SK-N-SH (cell line): ENCODE results near the gene PPP2R5D. TPM values are rescaled to one million over a fixed set of nuclear protein-coding genes. Genes with fewer than 3 reads are reported as not detected.

Source experiments
- CTCF ChIA-PET: fragments of 300-600, 350-600 bp; formaldehyde crosslinking; extraction: SDS; loops from one replicate; lab custom pipeline; 2021; lab: Yijun Ruan, JAX
- POLR2A ChIA-PET: fragments of 350-600 bp; sonication (Branson Sonifier 250); formaldehyde crosslinking; extraction: SDS; loops from one replicate; lab custom pipeline; 2020; ENCODE audit warnings: antibody characterized with exemption, inconsistent platforms; lab: Yijun Ruan, JAX
- DNase-seq: peaks from one replicate; pipeline ENCODE4 v3.0.0; 2012
- H2AFZ ChIP-seq: fragments of 200-600 bp; sonication (generic); 2 replicates; pipeline ENCODE4 v1.8.1; 2016; ENCODE audit warnings: antibody characterized with exemption, mild to moderate bottlenecking, low read depth
- H3F3A ChIP-seq: fragments of 200-600 bp; sonication (generic); replicated peaks from 2 replicates; pipeline ENCODE3; 2016; ENCODE audit warnings: antibody characterized with exemption, mild to moderate bottlenecking; ENCODE audit not compliant: insufficient read depth
- H3K27ac ChIP-seq, 2 experiments: fragments of 200-500 bp in 1 of 2; fragments of 200-600 bp in 1 of 2; sonication (Bioruptor generic) in 1 of 2; sonication (generic), shearing (Covaris generic) in 1 of 2; 2 replicates each; pipeline versions ENCODE4 v1.5.1 to v1.6.1; 2014 to 2016; ENCODE audit warnings: low read depth in 2 of 2, inconsistent platforms in 1 of 2, low read length in 1 of 2, mild to moderate bottlenecking in 1 of 2, mixed read lengths in 1 of 2
- H3K27me3 ChIP-seq: fragments of 200-600 bp; sonication (generic), shearing (Covaris generic); 2 replicates; pipeline ENCODE4 v1.6.1; 2016; ENCODE audit warnings: mixed run types; ENCODE audit not compliant: insufficient read depth
- H3K36me3 ChIP-seq, 2 experiments: fragments of 200-500 bp in 1 of 2; fragments of 200-600 bp in 1 of 2; sonication (Bioruptor generic) in 1 of 2; sonication (generic) in 1 of 2; replicated peaks in 1 of 2; 2 replicates each; pipeline versions ENCODE3 to v1.5.1; 2014 to 2016; ENCODE audit warnings: low read length in 1 of 2, mild to moderate bottlenecking in 1 of 2; ENCODE audit not compliant: insufficient read depth in 2 of 2, control insufficient read depth in 1 of 2
- H3K4me1 ChIP-seq, 2 experiments: fragments of 200-500 bp in 1 of 2; fragments of 200-600 bp in 1 of 2; sonication (Bioruptor generic) in 1 of 2; sonication (generic), shearing (Covaris generic) in 1 of 2; 2 replicates each; pipeline versions ENCODE4 v1.5.1 to v1.6.1; 2014 to 2016; ENCODE audit warnings: low read depth in 1 of 2, low read length in 1 of 2, mixed run types in 1 of 2; ENCODE audit not compliant: insufficient read depth in 2 of 2, control insufficient read depth in 1 of 2
- H3K4me2 ChIP-seq: fragments of 200-600 bp; sonication (generic), shearing (Covaris generic); 2 replicates; pipeline ENCODE4 v1.6.1; 2017; ENCODE audit warnings: mixed run types
- H3K4me3 ChIP-seq, 2 experiments: fragments of 200-500 bp in 1 of 2; fragments of 200-600 bp in 1 of 2; sonication (Bioruptor generic) in 1 of 2; sonication (generic), shearing (Covaris generic) in 1 of 2; 2 replicates each; pipeline versions ENCODE4 v1.5.1 to v1.8.1; 2014 to 2016; ENCODE audit warnings: low read depth in 2 of 2, inconsistent platforms in 1 of 2, low read length in 1 of 2, mild to moderate bottlenecking in 1 of 2, mixed read lengths in 1 of 2, moderate library complexity in 1 of 2
- H3K79me2 ChIP-seq: fragments of 200-600 bp; sonication (generic); 2 replicates; pipeline ENCODE4 v1.8.1; 2017; ENCODE audit warnings: mild to moderate bottlenecking; ENCODE audit not compliant: insufficient read depth
- H3K9ac ChIP-seq: fragments of 200-600 bp; sonication (generic); 2 replicates; pipeline ENCODE4 v1.6.1; 2017; ENCODE audit warnings: mixed run types
- H3K9me2 ChIP-seq: fragments of 200-600 bp; sonication (generic); 2 replicates; pipeline ENCODE4 v1.6.1; 2017; ENCODE audit warnings: mixed run types
- H3K9me3 ChIP-seq: fragments of 200-600 bp; sonication (generic); 2 replicates; pipeline ENCODE4 v1.6.1; 2017; ENCODE audit warnings: mixed run types, mild to moderate bottlenecking, moderate library complexity
- H4K20me1 ChIP-seq: fragments of 200-600 bp; sonication (generic); 2 replicates; pipeline ENCODE4 v1.6.1; 2017; ENCODE audit warnings: mild to moderate bottlenecking, mixed run types; ENCODE audit not compliant: insufficient read depth
- CHD2 ChIP-seq: fragments of 150-350 bp; IDR thresholded peaks from 2 replicates; pipeline ENCODE4 v1.6.1; 2018; ENCODE audit warnings: low read length; ENCODE audit not compliant: partially characterized antibody
- CTCF ChIP-seq: fragments of 200-600 bp; sonication (generic); IDR thresholded peaks from 2 replicates; pipeline ENCODE4 v1.6.1; 2017; ENCODE audit warnings: antibody characterized with exemption, mild to moderate bottlenecking, moderate library complexity
- FOSL2 ChIP-seq: IDR thresholded peaks from 2 replicates; pipeline ENCODE4 v1.4.0; 2012; ENCODE audit warnings: low read depth, mild to moderate bottlenecking, moderate library complexity, borderline replicate concordance
- JUND ChIP-seq: IDR thresholded peaks from 2 replicates; pipeline ENCODE4 v1.4.0; 2012
- NRF1 ChIP-seq: IDR thresholded peaks from 2 replicates; pipeline ENCODE4 v1.6.1; 2012; ENCODE audit warnings: low read depth, mild to moderate bottlenecking, low read length
- PBX3 ChIP-seq: IDR thresholded peaks from 2 replicates; pipeline ENCODE4; 2012
- RAD21 ChIP-seq: IDR thresholded peaks from 2 replicates; pipeline ENCODE4 v1.6.1; 2012; ENCODE audit warnings: mild to moderate bottlenecking, low read length
- RCOR1 ChIP-seq: fragments of 150-350 bp; IDR thresholded peaks from 2 replicates; pipeline ENCODE4 v1.6.1; 2017; ENCODE audit warnings: antibody characterized with exemption, low read length
- RFX5 ChIP-seq: IDR thresholded peaks from 2 replicates; pipeline ENCODE4 v1.6.1; 2012; ENCODE audit warnings: mild to moderate bottlenecking, improper control_type of control experiment, low read length
- RXRA ChIP-seq: IDR thresholded peaks from 2 replicates; pipeline ENCODE4 v1.4.0; 2012; ENCODE audit warnings: low read depth, mild to moderate bottlenecking, borderline replicate concordance
- SIN3A ChIP-seq: IDR thresholded peaks from 2 replicates; pipeline ENCODE4 v1.6.1; 2012; ENCODE audit warnings: low read depth, mild to moderate bottlenecking, low read length, moderate library complexity, borderline replicate concordance
- TAF1 ChIP-seq: IDR thresholded peaks from 2 replicates; pipeline ENCODE4 v1.6.1; 2012; ENCODE audit warnings: low read depth, mild to moderate bottlenecking, low read length, moderate library complexity, borderline replicate concordance
- TCF12 ChIP-seq: IDR thresholded peaks from 2 replicates; pipeline ENCODE4 v1.4.0; 2012
- USF1 ChIP-seq: IDR thresholded peaks from 2 replicates; pipeline ENCODE4 v1.4.0; 2012; ENCODE audit warnings: low read depth, borderline replicate concordance
- USF2 ChIP-seq: fragments of 150-350 bp; IDR thresholded peaks from 2 replicates; pipeline ENCODE4 v1.6.1; 2017; ENCODE audit warnings: antibody characterized with exemption, low read length, low read depth, borderline replicate concordance
- ZBTB33 ChIP-seq: IDR thresholded peaks from 2 replicates; pipeline ENCODE4 v1.4.0; 2012; ENCODE audit warnings: low read depth, borderline replicate concordance
- WGBS: methylation state at CpG from one replicate; pipeline ENCODE4 v1.1.6; 2017; ENCODE audit warnings: low lambda C conversion rate; 5-methylcytosine and 5-hydroxymethylcytosine counted together
- polyA plus RNA-seq, 3 experiments: library from polyadenylated mRNA; depleted of rRNA; stranded (reverse); fragments of >200 nt; gene quantifications; 2 replicates each; pipeline ENCODE4 v1.2.3, GENCODE V29; 2012

PPP2R5D gene
- polyA plus RNA-seq, 1 of the 3 experiments (the other 2 are of a cell fraction) = 37.6 TPM

GRCh38 chr6:42987533-42988451 is 3.4 kb downstream of the PPP2R5D start:
- Histone ChIP-seq H3K79me2 (peaks cover 50% of the 10 kb centered on the region), H3K27me3 (no peaks in the 10 kb centered on the region), H3K36me3 (peaks cover 19 to 24% of the 10 kb centered on the region in 2 experiments), H3K4me2 (no peak overlapping the region), H4K20me1 (no peaks in the 10 kb centered on the region), H3K4me1 (peaks cover 17 to 20% of the 10 kb centered on the region in 2 experiments; a peak in 3 of 4 replicates), H3K4me3 (no peak overlapping the region), H3K9ac (no peak overlapping the region), H3K27ac (no peak overlapping the region), H3K9me3 (no peaks in the 10 kb centered on the region), H2AFZ (no peak overlapping the region), H3K9me2 (no peaks in the 10 kb centered on the region)
- no peak for DNase-seq
- POLR2A ChIA-PET = no interaction called here
- WGBS = 83% methylated on average over 4 of the region's 5 CpGs
- TF ChIP-seq PBX3 (no peak), CHD2 (no peak), CTCF (no peak), RCOR1 (no peak)
- TF ChIP-seq, all 33 proteins: peak for 0
- H3F3A ChIP-seq = no peaks in the 10 kb centered on the region
- CTCF ChIA-PET = interaction anchor here (0.7 to 1.3 kb wide), 5 partner anchors 9 to 87 kb away, joined by 3 read pairs; no protein-coding TSS in a partner anchor

- H3K36me3 ChIP-seq = peaks cover 19 to 24% of the 10 kb centered on the region in 2 experiments
- WGBS = 90% methylated on average over 1 of the region's 1 CpG
- H3K4me2 ChIP-seq = no peak overlapping the region
- ChIA-PET POLR2A (interaction anchor here (1.0 kb wide), 1 partner anchor 11 kb away, joined by 3 read pairs; no protein-coding TSS in a partner anchor), CTCF (interaction anchor here (0.7 to 1.3 kb wide), 5 partner anchors 8 to 87 kb away, joined by 3 read pairs; no protein-coding TSS in a partner anchor)
- no peaks in the 10 kb centered on the region for H4K20me1 ChIP-seq
- DNase-seq = no peak
- H3K4me1 ChIP-seq = peaks cover 17 to 20% of the 10 kb centered on the region in 2 experiments; a peak in 3 of 4 replicates
- no peak overlapping the region for H2AFZ ChIP-seq
- no peak overlapping the region for H3K9ac ChIP-seq
- H3K27me3 ChIP-seq = no peaks in the 10 kb centered on the region
- no peaks in the 10 kb centered on the region for H3K9me2 ChIP-seq
- no peaks in the 10 kb centered on the region for H3K9me3 ChIP-seq
- no peak overlapping the region for H3K4me3 ChIP-seq
- peaks cover 51% of the 10 kb centered on the region for H3K79me2 ChIP-seq
- no peaks in the 10 kb centered on the region for H3F3A ChIP-seq
- H3K27ac ChIP-seq = no peak overlapping the region
- TF ChIP-seq FOSL2 (no peak), TCF12 (no peak), RXRA (no peak), RAD21 (no peak), USF2 (no peak), TAF1 (no peak), NRF1 (no peak), USF1 (no peak), PBX3 (no peak), SIN3A (no peak), JUND (no peak), ZBTB33 (no peak), RFX5 (no peak)
Observed at GRCh38 chr6:42988486-42989020, 4.2 kb downstream of the PPP2R5D start.
